HL-60 (cell line): ENCODE measurements around the gene FOXO3.
A peak's percentile ranks its signal among the peaks of the same experiment; 100 is the strongest.

Experiments
- DNase-seq, 2 experiments: peaks; one replicate each; pipeline ENCODE4 v3.0.0-alpha.2; 2010 to 2020; ENCODE audit warnings: low read depth in 1 of 2, low spot score in 1 of 2
- H3K27ac ChIP-seq: fragments of 250-450 bp; sonication (Bioruptor Pico); replicated peaks from 2 replicates; pipeline ENCODE4 v1.5.1; 2020; ENCODE audit warnings: mild to moderate bottlenecking, moderate library complexity
- H3K27me3 ChIP-seq: fragments of 250-450 bp; sonication (Bioruptor Pico); 2 replicates; pipeline ENCODE4 v1.5.1; 2021; ENCODE audit warnings: mild to moderate bottlenecking, moderate library complexity; ENCODE audit not compliant: insufficient read depth, poor library complexity, severe bottlenecking
- H3K4me3 ChIP-seq: replicated peaks from 2 replicates; pipeline ENCODE4 v1.5.1; 2011; ENCODE audit warnings: mild to moderate bottlenecking, control low read depth, low read length; ENCODE audit not compliant: insufficient read depth
- GABPA ChIP-seq: IDR thresholded peaks from 2 replicates; pipeline ENCODE4 v1.6.1; 2012; ENCODE audit warnings: low read depth
- POLR2AphosphoS5 ChIP-seq: IDR thresholded peaks from 2 replicates; pipeline ENCODE4 v1.6.1; 2012; ENCODE audit warnings: low read depth
- SPI1 ChIP-seq: IDR thresholded peaks from 2 replicates; pipeline ENCODE4 v1.6.1; 2012; ENCODE audit warnings: low read depth, mild to moderate bottlenecking, borderline replicate concordance
- TF ChIP-seq, protein P1 (sequence below): IDR thresholded peaks from one replicate; pipeline ENCODE4 v1.5.1; 2011; ENCODE audit warnings: low read length, control low read depth, inconsistent platforms; ENCODE audit not compliant: insufficient read depth
- TF ChIP-seq, protein P2 (sequence below): IDR thresholded peaks from 2 replicates; pipeline ENCODE4 v1.6.1; 2012; ENCODE audit warnings: low read depth; ENCODE audit not compliant: insufficient replicate concordance

The FOXO3 gene

DNA sequence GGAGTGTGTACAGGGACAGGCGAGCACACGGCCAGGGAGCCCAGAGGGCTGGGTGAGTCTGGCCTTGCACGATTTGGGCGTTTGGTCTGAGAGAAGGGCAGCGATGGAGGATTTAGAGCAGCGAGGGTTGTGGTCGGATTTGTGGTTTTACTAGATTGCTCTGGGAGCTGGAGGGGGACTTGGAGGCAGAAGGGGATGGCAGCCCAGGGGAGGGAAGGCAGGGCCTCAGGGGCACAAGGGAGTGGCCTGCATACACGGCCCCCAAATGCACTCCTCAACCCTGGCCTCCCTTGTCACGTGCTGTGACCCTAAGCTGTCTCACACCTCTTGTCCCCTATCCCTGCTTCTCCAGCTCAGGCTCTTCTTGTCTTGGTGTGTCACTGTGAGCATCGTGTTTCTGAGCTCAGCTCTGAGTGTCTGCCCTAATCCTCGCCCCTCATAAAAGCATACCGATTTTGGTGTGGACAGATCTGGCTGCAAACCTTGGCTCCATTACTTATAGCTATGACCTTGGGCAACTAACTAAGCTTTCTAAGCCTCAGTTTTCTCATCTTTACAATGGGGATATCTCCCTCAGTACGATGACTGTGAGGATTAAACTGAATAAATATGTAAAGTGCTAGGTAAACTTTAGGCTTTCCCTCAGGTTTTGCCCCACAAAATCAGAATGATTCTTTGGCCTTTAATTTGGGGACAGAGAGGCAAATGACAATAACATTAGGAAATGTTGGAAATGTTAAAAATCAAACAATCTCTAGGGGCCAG is 167.4 kb downstream of the FOXO3 start:
- no peak for TF ChIP-seq POLR2AphosphoS5
- Histone ChIP-seq H3K4me3 (no peak overlapping the region), H3K27me3 (no peaks in the 10 kb centered on the region), H3K27ac (0 out of 2 replicates have a peak overlapping the region, but pooled peaks have one; percentile 35)
- no peak for DNase-seq

DNA sequence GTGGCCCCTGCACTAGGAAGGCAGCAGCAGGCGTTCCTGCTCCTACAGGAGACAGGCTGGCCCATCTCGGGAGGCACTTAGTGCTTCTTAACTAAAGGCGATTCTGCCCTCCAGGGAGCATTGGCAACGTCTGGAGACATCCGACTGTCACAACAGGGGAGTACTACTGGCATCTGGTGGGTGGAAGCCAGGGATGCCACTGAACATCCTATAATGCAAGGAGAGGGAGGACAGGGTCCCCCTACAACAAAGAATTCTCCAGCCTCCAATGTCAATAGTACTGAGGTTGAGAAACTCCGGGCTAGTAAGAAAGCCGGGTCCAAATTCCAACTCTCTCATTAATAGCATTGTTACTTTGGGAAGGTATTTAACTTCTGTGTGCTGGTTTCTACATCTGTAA is 168.1 kb downstream of the FOXO3 start:
- no peak for TF ChIP-seq POLR2AphosphoS5
- TF ChIP-seq, protein P1, sequence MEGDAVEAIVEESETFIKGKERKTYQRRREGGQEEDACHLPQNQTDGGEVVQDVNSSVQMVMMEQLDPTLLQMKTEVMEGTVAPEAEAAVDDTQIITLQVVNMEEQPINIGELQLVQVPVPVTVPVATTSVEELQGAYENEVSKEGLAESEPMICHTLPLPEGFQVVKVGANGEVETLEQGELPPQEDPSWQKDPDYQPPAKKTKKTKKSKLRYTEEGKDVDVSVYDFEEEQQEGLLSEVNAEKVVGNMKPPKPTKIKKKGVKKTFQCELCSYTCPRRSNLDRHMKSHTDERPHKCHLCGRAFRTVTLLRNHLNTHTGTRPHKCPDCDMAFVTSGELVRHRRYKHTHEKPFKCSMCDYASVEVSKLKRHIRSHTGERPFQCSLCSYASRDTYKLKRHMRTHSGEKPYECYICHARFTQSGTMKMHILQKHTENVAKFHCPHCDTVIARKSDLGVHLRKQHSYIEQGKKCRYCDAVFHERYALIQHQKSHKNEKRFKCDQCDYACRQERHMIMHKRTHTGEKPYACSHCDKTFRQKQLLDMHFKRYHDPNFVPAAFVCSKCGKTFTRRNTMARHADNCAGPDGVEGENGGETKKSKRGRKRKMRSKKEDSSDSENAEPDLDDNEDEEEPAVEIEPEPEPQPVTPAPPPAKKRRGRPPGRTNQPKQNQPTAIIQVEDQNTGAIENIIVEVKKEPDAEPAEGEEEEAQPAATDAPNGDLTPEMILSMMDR: no peak
- no peak for TF ChIP-seq GABPA
- Histone ChIP-seq H3K27me3 (no peaks in the 10 kb centered on the region), H3K4me3 (no peak overlapping the region), H3K27ac (no peak overlapping the region)
- no peak for DNase-seq

DNA sequence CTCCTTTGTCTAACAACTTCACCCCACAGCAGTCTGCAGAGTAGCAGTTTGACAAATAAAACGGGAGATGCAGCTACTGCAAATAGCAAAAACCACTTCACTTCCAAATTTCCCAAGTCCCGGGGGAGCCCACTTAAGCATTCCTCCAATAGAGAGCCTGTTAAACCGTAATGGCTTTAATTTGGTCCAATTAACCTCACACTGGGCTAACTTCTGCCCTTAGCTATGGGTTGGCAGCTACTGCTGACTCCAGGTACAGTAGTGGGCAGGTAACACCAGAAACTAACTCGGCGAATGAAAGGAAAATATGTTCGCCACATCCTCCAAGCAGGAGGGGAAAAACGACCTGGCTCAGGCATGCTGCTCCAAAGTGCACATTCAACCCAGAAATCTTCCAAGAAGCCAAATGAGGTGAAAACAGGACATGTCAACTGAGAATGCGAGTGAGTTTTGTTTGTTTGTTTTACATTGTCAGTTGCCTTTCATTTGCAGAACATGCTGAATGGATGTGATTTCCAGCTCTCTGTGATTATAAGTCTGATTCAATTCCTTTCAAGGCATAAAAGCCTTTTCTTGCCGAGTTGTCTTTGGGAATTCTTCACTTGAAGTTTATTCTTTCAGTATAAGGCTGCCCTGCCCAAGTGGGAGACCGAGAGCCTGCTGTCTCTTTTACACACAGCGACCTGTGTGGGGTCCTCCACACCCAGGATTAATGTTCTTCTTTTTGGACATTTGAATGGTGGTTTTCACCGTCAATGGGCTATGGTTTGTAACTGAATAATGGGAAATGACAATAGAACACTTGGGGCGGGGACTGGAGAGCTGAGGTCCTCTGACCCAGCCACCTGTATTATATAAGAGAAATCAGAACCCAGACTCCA is 170.2 kb downstream of the FOXO3 start:
- DNase-seq: no peak
- no peaks in the 10 kb centered on the region for H3K27me3 ChIP-seq
- no peak overlapping the region for H3K4me3 ChIP-seq
- no peak overlapping the region for H3K27ac ChIP-seq
- TF ChIP-seq, protein P1: no peak
- TF ChIP-seq, protein P2, sequence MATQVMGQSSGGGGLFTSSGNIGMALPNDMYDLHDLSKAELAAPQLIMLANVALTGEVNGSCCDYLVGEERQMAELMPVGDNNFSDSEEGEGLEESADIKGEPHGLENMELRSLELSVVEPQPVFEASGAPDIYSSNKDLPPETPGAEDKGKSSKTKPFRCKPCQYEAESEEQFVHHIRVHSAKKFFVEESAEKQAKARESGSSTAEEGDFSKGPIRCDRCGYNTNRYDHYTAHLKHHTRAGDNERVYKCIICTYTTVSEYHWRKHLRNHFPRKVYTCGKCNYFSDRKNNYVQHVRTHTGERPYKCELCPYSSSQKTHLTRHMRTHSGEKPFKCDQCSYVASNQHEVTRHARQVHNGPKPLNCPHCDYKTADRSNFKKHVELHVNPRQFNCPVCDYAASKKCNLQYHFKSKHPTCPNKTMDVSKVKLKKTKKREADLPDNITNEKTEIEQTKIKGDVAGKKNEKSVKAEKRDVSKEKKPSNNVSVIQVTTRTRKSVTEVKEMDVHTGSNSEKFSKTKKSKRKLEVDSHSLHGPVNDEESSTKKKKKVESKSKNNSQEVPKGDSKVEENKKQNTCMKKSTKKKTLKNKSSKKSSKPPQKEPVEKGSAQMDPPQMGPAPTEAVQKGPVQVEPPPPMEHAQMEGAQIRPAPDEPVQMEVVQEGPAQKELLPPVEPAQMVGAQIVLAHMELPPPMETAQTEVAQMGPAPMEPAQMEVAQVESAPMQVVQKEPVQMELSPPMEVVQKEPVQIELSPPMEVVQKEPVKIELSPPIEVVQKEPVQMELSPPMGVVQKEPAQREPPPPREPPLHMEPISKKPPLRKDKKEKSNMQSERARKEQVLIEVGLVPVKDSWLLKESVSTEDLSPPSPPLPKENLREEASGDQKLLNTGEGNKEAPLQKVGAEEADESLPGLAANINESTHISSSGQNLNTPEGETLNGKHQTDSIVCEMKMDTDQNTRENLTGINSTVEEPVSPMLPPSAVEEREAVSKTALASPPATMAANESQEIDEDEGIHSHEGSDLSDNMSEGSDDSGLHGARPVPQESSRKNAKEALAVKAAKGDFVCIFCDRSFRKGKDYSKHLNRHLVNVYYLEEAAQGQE: no peak
- TF ChIP-seq GABPA (no peak), SPI1 (no peak), POLR2AphosphoS5 (no peak)

DNA sequence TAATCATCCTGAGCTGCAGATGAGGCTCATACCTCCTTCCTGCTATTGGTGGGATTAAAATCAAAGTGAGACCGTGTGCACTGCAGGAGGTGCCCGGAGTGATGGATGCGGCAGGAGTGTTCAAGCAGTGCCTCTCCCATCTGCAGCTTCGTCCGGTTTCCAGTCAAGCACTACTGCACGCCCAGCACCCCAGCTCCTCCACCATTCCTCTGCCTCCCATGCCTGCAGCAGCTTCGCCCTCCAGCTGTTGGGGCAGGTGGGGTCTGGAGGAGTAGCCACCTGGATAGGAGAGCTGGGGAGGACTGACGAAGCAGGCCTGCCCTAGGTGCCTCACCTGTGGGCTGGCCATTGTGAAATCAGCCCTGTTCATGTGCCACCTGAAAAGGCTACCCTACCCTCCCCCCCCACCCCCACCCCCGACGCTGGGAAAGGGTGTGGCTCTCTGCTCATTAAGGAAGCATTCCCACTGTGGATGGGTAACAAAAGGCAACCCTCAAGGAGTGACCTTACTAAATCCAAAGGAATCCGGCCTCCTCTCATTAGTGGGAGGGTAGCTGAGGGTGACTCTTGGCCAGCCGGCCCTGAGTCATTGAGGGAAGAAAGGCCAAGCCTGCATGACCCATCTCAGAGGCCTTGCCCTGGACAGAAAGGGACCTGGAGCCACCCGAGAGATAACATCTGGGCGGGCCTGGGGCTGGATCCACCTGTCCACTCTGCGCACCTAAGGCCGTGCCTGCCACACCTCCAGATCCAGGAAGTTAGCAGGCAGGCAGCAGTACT is 171.6 kb downstream of the FOXO3 start:
- Histone ChIP-seq H3K27ac (no peak overlapping the region), H3K4me3 (no peak overlapping the region), H3K27me3 (no peaks in the 10 kb centered on the region)
- TF ChIP-seq, protein P1: no peak
- TF ChIP-seq, protein P2: no peak
- TF ChIP-seq GABPA: no peak
- no peak for TF ChIP-seq SPI1
- TF ChIP-seq POLR2AphosphoS5: no peak
- no peak for DNase-seq
